HEK293 (cell line): ENCODE measurements around the gene MRNIP.

Experiments
- CTCF ChIP-seq: fragments of 450-650 bp; formaldehyde crosslinking; IDR thresholded peaks from 2 replicates; pipeline ENCODE4 v1.5.1; 2016; ENCODE audit warnings: missing biosample characterization, missing genetic modification characterization
- REST ChIP-seq: fragments of 450-650 bp; formaldehyde crosslinking; IDR thresholded peaks from 2 replicates; pipeline ENCODE4 v1.5.1; 2016; ENCODE audit warnings: missing biosample characterization, missing genetic modification characterization
- ZNF335 ChIP-seq: fragments of 450-650 bp; formaldehyde crosslinking; conservative IDR thresholded peaks from 2 replicates; pipeline ENCODE4 v1.5.1; 2016; ENCODE audit warnings: missing biosample characterization, missing genetic modification characterization
- ZNF701 ChIP-seq: fragments of 450-650 bp; formaldehyde crosslinking; IDR thresholded peaks from 2 replicates; pipeline ENCODE4 v1.5.1; 2016; ENCODE audit warnings: missing biosample characterization, missing genetic modification characterization
- ZNF707 ChIP-seq: fragments of 450-650 bp; formaldehyde crosslinking; IDR thresholded peaks from 2 replicates; pipeline ENCODE4 v1.5.1; 2016; ENCODE audit warnings: missing biosample characterization, missing genetic modification characterization

- no peak for TF ChIP-seq CTCF (tag by site-specific recombination)
- no peak for TF ChIP-seq ZNF707
- TF ChIP-seq ZNF335 (tag by site-specific recombination), result no peak
- TF ChIP-seq ZNF701, result no peak
- TF ChIP-seq REST, result no peak
These were observed 17.4 kb upstream of the MRNIP start for GRCh38 chr5:179875741-179876609.
